NCI-H524 (cell line): ENCODE results near the gene RGS12.

Source experiments
- DNase-seq, 2 experiments: peaks; one replicate each; lab custom pipeline; 2025; lab: John Stamatoyannopoulos, UW

The RGS12 gene

GRCh38 chr4:3254302-3255131 lies 38.3 kb upstream of the RGS12 start:
- DNase-seq: no peak

DNA sequence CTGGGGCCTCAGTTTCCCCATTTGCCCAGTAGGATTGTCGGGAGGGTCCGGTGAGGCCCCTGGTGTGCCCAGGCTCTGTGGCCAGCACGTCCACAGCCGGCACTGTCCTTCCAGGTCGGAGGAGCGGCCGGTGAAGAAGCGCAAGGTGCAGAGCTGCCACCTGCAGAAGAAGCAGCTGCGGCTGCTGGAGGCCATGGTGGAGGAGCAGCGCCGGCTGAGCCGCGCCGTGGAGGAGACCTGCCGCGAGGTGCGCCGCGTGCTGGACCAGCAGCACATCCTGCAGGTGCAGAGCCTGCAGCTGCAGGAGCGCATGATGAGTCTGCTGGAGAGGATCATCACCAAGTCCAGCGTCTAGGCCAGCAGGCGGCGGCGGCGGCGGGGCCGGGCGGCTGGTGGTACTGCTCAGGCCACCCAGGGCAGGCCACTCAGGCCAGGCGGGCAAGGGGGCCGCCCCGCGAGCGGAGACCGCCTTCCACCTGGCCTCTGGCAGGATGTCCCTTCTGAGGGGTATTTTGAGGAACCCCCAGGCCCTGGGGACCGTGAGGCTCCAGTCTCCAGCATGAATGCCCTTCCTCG lies 37.1 kb upstream of the RGS12 start:
- no peak for DNase-seq

DNA sequence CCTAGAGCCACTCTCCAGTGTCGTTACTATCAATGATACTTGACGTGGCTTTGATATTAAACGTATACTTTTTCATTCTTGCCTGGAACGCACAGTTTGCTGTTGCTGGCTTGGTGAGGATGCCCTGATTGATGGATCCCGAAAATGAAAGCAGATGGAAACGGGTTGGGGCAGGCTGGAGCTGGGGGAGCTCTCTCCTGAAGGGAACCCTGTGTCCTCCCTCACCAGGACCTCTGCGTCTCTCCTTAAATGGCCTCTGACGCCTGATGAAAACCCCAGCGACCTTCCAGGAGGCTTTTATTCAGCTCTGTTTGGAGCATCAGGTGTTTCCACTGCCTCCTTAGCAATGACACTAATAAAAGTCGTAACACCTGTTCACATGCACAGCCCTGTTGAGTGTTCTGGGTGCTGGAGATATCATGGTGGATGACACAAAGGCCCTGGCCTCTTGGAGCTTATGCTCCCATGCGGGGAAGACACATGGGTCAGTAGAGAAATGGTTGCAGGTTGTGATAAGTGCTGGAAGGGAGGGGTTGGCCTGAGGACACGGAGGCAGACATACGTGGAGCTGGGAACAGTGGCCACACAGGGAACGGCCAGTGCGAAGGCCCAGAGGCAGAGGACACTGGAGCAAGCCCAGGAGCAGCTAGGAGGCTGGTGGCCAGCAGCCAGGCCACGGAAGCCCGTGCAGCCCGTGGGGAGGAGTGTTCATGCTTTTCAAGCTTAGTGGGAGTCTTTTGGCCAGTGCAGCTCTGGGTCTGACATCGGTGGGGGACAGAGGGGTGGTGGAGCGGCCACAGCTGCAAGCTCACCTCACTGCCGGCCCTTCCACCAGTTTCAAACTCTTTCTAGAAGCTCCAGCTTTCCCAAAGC lies 36.4 kb upstream of the RGS12 start:
- DNase-seq: no peak

GRCh38 chr4:3257103-3257555 lies 35.7 kb upstream of the RGS12 start:
- DNase-seq: no peak

DNA sequence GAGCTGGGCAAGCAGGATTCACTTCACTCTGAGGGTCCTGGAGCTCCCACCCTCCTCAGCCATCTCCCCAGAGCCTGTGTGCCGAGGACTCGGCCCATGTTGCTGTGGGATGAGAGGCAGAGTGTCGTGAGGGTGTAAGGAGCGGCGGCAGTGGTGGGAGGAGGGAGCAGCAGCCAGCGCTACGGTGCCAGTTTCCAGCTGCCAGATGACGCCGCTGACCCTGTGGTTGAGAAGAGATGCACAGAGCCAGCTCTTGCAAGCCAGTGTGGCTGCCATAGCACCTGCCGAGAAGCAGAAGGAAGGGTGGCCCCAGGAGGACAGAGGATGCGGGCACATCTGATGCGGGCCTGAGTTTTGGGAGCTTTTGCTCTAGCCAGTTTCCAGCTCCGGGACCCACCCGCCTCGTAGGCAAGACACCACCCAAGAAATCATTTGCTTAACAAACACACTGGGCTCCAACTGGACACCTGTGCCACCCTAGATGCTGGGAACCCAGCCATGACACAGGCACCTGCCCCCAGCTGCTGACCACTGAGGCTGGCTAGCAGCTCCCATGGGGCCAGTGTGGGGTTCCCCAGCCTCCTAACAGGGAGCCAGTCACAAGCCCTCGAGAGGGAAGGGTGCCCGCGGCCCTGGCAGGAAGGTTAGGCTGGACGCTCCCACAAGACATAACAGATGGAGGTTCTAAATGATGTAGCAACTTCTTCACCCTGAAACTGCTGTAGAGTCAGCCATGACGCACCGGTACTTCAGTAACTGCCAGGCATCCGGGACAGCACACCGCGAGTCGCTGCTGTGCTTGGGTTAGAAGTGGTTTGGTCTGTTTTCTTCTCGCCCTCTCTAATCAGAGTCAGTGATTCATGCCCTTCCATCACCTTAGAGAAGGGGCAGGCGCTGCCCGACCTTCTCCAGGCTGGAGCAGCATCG lies 35.0 kb upstream of the RGS12 start:
- no peak for DNase-seq

GRCh38 chr4:3261411-3262207 lies 31.2 kb upstream of the RGS12 start:
- no peak for DNase-seq

GRCh38 chr4:3262208-3263052 lies 30.4 kb upstream of the RGS12 start:
- no peak for DNase-seq

DNA sequence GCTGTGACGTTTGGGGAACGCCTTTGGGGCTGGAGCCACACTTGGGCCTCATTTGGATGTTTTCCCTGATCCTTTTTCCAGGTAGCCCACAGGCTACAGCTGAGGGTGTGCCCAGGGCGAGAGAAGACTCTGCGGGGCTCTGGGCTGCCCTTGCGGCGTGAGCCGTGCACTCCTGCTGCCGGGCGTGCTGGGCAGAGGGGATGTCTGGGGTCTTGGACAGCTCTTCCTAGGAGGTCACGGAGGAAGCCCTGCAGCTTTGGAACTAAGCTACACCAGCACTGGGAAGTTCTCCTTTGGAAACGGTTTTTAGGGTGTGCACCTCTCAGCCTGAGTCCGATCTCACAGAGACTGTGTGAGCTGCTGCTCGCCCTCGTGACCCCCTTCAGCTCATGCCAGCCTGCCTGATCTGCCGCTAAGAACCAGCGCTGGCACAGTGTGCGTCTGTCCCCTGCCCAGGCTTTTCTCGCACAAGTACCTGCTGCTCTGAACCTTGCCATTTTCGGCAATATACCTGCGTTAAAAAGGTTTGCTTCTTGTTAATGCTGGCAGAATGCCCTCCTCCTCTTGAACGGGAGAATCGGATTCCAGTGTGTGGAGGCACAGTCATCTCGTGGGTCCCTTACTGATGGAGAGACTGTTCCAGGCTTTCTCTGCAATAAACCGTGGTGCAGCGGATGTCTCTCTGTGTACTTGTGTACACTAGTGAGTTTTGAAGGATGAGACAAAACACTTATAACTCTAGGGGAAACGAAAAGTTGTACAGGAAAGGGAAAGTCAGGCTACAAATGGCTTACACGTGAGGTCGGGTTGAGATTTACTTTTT lies 29.6 kb upstream of the RGS12 start:
- no peak for DNase-seq

GRCh38 chr4:3263876-3264193 lies 29.0 kb upstream of the RGS12 start:
- DNase-seq: no peak

DNA sequence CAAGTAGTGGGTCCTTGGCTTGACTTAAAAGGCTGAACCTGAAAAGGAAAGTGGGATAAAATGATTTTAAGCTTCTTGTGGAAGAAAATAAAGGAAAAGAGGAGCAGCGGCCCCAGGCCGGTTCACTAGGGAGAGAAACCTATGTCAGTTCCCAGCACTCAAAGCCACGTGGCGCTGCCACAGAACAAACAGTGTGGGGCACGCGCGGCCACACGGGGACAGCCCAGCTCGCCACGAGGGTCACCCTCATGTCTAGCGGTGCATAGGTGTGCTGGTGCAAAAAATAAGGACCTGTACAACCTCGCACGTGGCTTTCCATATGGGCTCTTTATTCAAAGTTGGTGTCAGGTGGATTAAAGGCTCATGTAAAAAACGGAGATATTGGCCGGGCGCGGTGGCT lies 26.7 kb upstream of the RGS12 start:
- no peak for DNase-seq

GRCh38 chr4:3267576-3268394 lies 25.0 kb upstream of the RGS12 start:
- DNase-seq: no peak

GRCh38 chr4:3268395-3269104 lies 24.3 kb upstream of the RGS12 start:
- DNase-seq: no peak

DNA sequence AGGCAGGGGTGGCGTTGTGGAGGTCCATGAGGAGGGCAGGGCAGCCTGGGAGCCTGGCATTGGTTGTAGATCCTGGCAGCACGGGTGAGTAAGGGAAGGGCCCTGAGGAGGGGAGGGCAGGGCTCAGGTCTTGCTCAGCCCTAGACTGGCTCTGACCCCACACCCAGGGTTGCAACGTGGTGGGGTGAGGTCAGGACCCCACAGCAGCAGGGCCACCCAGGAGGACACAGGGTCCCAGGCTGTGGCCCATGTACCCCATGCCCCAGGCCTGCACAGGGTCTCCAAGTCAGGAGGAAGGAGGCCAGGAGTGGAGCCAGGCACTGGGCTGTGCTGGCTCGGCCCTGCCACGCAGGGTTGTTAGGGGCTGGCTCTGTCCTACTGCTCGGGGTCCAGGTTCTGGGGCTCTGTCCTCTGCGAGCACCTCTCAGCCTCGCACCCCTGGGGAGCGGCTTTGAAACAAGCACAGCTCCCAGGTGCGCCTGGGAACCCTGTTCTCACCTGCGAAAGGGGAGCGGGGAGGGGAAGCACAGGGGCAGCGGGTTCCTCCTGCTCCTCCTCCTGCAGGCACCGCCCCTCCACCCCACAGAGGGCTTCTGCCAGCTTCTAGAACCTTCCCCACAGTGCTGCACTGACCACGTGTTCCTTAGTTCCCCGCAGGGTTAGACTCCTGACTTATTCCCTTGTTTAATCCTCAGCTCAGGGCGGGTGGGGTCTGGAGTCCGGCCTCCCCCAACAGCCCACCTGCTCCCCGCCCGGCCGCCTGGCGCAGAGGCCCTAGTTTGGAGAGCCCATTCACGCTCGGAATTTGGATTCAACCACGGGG lies 23.5 kb upstream of the RGS12 start:
- peak; percentile 45 to 52 for DNase-seq

DNA sequence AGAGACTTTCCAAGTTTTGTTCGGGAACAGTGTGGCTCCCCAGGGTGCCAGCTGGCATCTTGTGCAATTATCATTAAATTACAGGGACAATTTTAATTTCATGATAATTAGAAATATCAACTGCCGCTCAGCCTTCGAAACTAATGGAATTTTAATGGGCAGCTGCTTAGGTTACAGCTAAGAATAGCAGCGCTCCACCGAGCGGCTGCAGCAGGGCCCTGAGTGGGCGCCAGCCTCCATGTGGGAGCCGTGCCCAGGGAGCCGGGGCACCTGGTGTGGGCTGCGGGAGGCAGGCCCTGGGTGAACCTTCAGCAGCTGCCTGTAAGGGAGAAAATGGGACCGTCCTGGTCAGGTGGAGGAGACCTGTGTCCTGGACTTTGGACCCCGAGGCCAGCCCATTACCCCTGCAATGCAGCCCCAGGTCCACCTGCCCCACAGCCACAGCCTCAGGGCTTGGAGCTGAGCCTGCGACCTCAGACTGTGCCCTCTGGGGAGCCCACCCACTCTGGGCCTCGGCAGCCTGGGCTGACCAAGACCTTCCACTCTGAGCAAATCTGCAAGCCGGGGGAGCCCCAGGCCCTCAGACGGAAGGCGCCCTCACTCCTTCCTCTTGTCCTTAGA lies 22.7 kb upstream of the RGS12 start:
- DNase-seq: peak; percentile 45 to 52

DNA sequence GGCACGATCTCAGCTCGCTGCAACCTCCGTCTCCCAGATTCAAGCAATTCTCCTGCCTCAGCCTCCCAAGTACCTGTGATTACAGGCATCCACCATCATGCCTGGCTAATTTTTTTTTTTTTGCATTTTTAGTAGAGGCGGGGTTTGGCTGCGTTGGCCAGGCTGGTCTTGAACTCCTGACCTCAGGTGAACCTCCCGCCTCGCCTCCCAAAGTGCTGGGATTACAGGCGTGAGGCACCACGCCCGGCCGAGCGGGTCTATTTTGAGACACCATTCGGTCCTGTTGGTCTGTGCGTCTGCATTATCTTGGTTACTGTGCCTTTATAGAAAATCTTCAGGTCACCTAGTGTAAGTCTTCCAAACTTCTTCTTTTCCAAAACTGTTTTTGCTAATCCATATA lies 21.7 kb upstream of the RGS12 start:
- DNase-seq: no peak

GRCh38 chr4:3276986-3277385 lies 15.8 kb upstream of the RGS12 start:
- no peak for DNase-seq
